SK-N-SH treated with all-trans-retinoic acid at 6 μM for 48 hours (cell line): ENCODE measurements around the gene PRMT9.

Source experiments
- ATAC-seq: fragments of 200-7000 bp; cut with Tn5 transposase; 3 replicates; pipeline ENCODE4 v1.9.1; 2020; ENCODE audit warnings: mild to moderate bottlenecking, moderate library complexity
- ARNTL ChIP-seq: fragments of 450-650 bp; formaldehyde crosslinking; IDR thresholded peaks from 2 replicates; pipeline ENCODE4 v1.5.0; 2020; ENCODE audit warnings: low read depth, mild to moderate bottlenecking, moderate library complexity, borderline replicate concordance
- BACH2 ChIP-seq: fragments of 250-450 bp; sonication (Bioruptor Pico); IDR thresholded peaks from 2 replicates; pipeline ENCODE4 v1.9.0; 2021; ENCODE audit warnings: mild to moderate bottlenecking, borderline replicate concordance
- CREB5 ChIP-seq: fragments of 250-450 bp; sonication (Bioruptor Pico); IDR thresholded peaks from 2 replicates; pipeline ENCODE4 v1.5.1; 2020; ENCODE audit warnings: low read depth, mild to moderate bottlenecking, moderate library complexity
- CSDC2 ChIP-seq: fragments of 250-450 bp; sonication (Bioruptor Pico); IDR thresholded peaks from 2 replicates; pipeline ENCODE4 v1.5.0; 2020; ENCODE audit warnings: mild to moderate bottlenecking, moderate library complexity
- CSRNP3 ChIP-seq: fragments of 250-450 bp; sonication (Bioruptor Pico); IDR thresholded peaks from 2 replicates; pipeline ENCODE4 v1.5.1; 2021; ENCODE audit warnings: mild to moderate bottlenecking, moderate library complexity
- ESRRG ChIP-seq: fragments of 250-450 bp; sonication (Bioruptor Pico); IDR thresholded peaks from 2 replicates; pipeline ENCODE4 v1.6.1; 2021; ENCODE audit warnings: mild to moderate bottlenecking
- GLIS3 ChIP-seq: fragments of 250-450 bp; sonication (Bioruptor Pico); IDR thresholded peaks from 2 replicates; pipeline ENCODE4 v1.5.0; 2020; ENCODE audit warnings: mild to moderate bottlenecking, moderate library complexity
- OSR1 ChIP-seq: fragments of 250-450 bp; sonication (Bioruptor Pico); IDR thresholded peaks from 2 replicates; pipeline ENCODE4 v1.8.0; 2022; ENCODE audit warnings: moderate library complexity, mild to moderate bottlenecking, inconsistent platforms
- PATZ1 ChIP-seq: fragments of 250-450 bp; sonication (Bioruptor Pico); IDR thresholded peaks from 2 replicates; pipeline ENCODE4 v1.8.0; 2020; ENCODE audit warnings: mild to moderate bottlenecking, moderate library complexity, borderline replicate concordance
- POU6F1 ChIP-seq: fragments of 250-450 bp; sonication (Bioruptor Pico); IDR thresholded peaks from 2 replicates; pipeline ENCODE4 v1.8.0; 2021; ENCODE audit warnings: low read depth, mild to moderate bottlenecking, moderate library complexity, borderline replicate concordance
- PPARA ChIP-seq: fragments of 250-450 bp; sonication (Bioruptor Pico); IDR thresholded peaks from 2 replicates; pipeline ENCODE4 v1.5.0; 2020; ENCODE audit warnings: mild to moderate bottlenecking, borderline replicate concordance
- RARB ChIP-seq: fragments of 250-450 bp; sonication (Bioruptor Pico); IDR thresholded peaks from 2 replicates; pipeline ENCODE4 v1.8.0; 2021; ENCODE audit warnings: mild to moderate bottlenecking, moderate library complexity
- SNAI2 ChIP-seq: fragments of 250-450 bp; sonication (Bioruptor Pico); IDR thresholded peaks from 2 replicates; pipeline ENCODE4 v1.5.0; 2020; ENCODE audit warnings: mild to moderate bottlenecking, moderate library complexity
- TCF4 ChIP-seq: fragments of 250-450 bp; sonication (Bioruptor Pico); IDR thresholded peaks from 2 replicates; pipeline ENCODE4 v1.8.0; 2021; ENCODE audit warnings: mild to moderate bottlenecking, moderate library complexity, borderline replicate concordance
- TOX ChIP-seq: fragments of 250-450 bp; sonication (Bioruptor Pico); IDR thresholded peaks from 2 replicates; pipeline ENCODE4 v1.8.0; 2021; ENCODE audit warnings: mild to moderate bottlenecking, moderate library complexity, borderline replicate concordance
- TSHZ2 ChIP-seq: fragments of 250-450 bp; sonication (Bioruptor Pico); IDR thresholded peaks from 2 replicates; pipeline ENCODE4 v1.5.0; 2020; ENCODE audit warnings: mild to moderate bottlenecking, moderate library complexity
- ZC3H10 ChIP-seq: fragments of 250-450 bp; sonication (Bioruptor Pico); IDR thresholded peaks from 2 replicates; pipeline ENCODE4 v1.5.1; 2021; ENCODE audit warnings: mild to moderate bottlenecking, moderate library complexity
- ZFP3 ChIP-seq: fragments of 250-450 bp; sonication (Bioruptor Pico); IDR thresholded peaks from 2 replicates; pipeline ENCODE4 v1.5.0; 2020; ENCODE audit warnings: mild to moderate bottlenecking, moderate library complexity
- ZFP30 ChIP-seq: fragments of 450-650 bp; formaldehyde crosslinking; IDR thresholded peaks from 2 replicates; pipeline ENCODE4 v1.5.0; 2022; ENCODE audit warnings: mild to moderate bottlenecking, moderate library complexity
- ZNF565 ChIP-seq: fragments of 450-650 bp; formaldehyde crosslinking; conservative IDR thresholded peaks from 2 replicates; pipeline ENCODE4 v1.5.0; 2020; ENCODE audit warnings: low read depth, mild to moderate bottlenecking, moderate library complexity
- ZNF70 ChIP-seq: fragments of 450-650 bp; formaldehyde crosslinking; IDR thresholded peaks from 2 replicates; pipeline ENCODE4 v1.5.0; 2020; ENCODE audit warnings: mild to moderate bottlenecking, moderate library complexity
- ZNF8 ChIP-seq: fragments of 450-650 bp; formaldehyde crosslinking; IDR thresholded peaks from 2 replicates; pipeline ENCODE4 v1.5.0; 2020; ENCODE audit warnings: mild to moderate bottlenecking, moderate library complexity

The PRMT9 gene

GRCh38 chr4:147594107-147594506 is 89.9 kb downstream of the PRMT9 start:
- no peak for TF ChIP-seq CREB5 (CRISPR knock-in tag)
- no peak for TF ChIP-seq BACH2
- no peak for TF ChIP-seq GLIS3 (CRISPR knock-in tag)
- TF ChIP-seq ZC3H10 (CRISPR knock-in tag): no peak
- no peak for TF ChIP-seq ZNF565 (CRISPR knock-in tag)
- no peak for TF ChIP-seq ZNF70 (CRISPR knock-in tag)
- TF ChIP-seq PPARA (CRISPR knock-in tag): no peak
- TF ChIP-seq TSHZ2 (CRISPR knock-in tag): no peak
- no peak for TF ChIP-seq TOX (CRISPR knock-in tag)
- TF ChIP-seq TCF4 (CRISPR knock-in tag): no peak
- TF ChIP-seq CSRNP3 (CRISPR knock-in tag): no peak
- TF ChIP-seq ESRRG (CRISPR knock-in tag): no peak
- TF ChIP-seq ARNTL: no peak
- no peak for TF ChIP-seq OSR1 (CRISPR knock-in tag)
- no peak for TF ChIP-seq CSDC2 (CRISPR knock-in tag)
- TF ChIP-seq POU6F1: no peak
- TF ChIP-seq ZFP3 (CRISPR knock-in tag): no peak
- TF ChIP-seq ZNF8: no peak
- no peak for ATAC-seq

- ATAC-seq: no peak
- TF ChIP-seq ZNF565 (CRISPR knock-in tag) (no peak), ESRRG (CRISPR knock-in tag) (no peak), ZFP30 (CRISPR knock-in tag) (no peak), PPARA (CRISPR knock-in tag) (no peak), ZNF8 (no peak), ZNF70 (CRISPR knock-in tag) (no peak), CSDC2 (CRISPR knock-in tag) (no peak)
These were observed 92.9 kb downstream of the PRMT9 start for GRCh38 chr4:147591106-147591505.

- TF ChIP-seq ZFP30 (CRISPR knock-in tag) (no peak), OSR1 (CRISPR knock-in tag) (no peak), SNAI2 (CRISPR knock-in tag) (no peak), RARB (CRISPR knock-in tag) (no peak), ZNF8 (no peak), ZNF565 (CRISPR knock-in tag) (no peak), CSDC2 (CRISPR knock-in tag) (no peak), ZFP3 (CRISPR knock-in tag) (no peak), POU6F1 (no peak), PATZ1 (CRISPR knock-in tag) (no peak), CREB5 (CRISPR knock-in tag) (no peak), ZNF70 (CRISPR knock-in tag) (no peak), TCF4 (CRISPR knock-in tag) (no peak), ESRRG (CRISPR knock-in tag) (no peak)
- ATAC-seq: peak; percentile 91
These were observed 93.6 kb downstream of the PRMT9 start for GRCh38 chr4:147590249-147590920.
